Effector memory CD8-positive, alpha-beta T cell (primary cell): ENCODE results near the gene C4A.
"Not testable (repeated sequence)": the region's sequence is repeated elsewhere in the genome, so short reads cannot be mapped to it uniquely, and the experiment has no call there.

Source experiments
- ATAC-seq: fragments of 150-1000 bp; cut with Tn5 transposase; replicated peaks from 2 replicates; pipeline ENCODE4 v1.10.0; 2021; ENCODE audit warnings: mild to moderate bottlenecking, moderate library complexity
- DNase-seq, 3 experiments: peaks; one replicate each; pipeline ENCODE4 v3.0.0; 2021
- H3K27ac Mint-ChIP-seq, 2 donors: one replicate each; pipeline ENCODE4 v1.8.0; 2022; ENCODE audit warnings: mild to moderate bottlenecking in 2 of 2, mixed read lengths in 2 of 2, moderate library complexity in 2 of 2
- H3K27me3 Mint-ChIP-seq, 2 donors: one replicate each; pipeline ENCODE4 v1.8.0; 2022; ENCODE audit warnings: mixed read lengths in 2 of 2
- H3K36me3 Mint-ChIP-seq: one replicate; pipeline ENCODE4 v1.8.0; 2022; ENCODE audit warnings: mild to moderate bottlenecking, moderate library complexity, mixed read lengths; ENCODE audit not compliant: insufficient read depth
- H3K4me1 Mint-ChIP-seq, 2 donors: one replicate each; pipeline ENCODE4 v1.8.0; 2022; ENCODE audit warnings: low read depth in 2 of 2, mixed read lengths in 2 of 2
- H3K4me3 Mint-ChIP-seq, 2 donors: one replicate each; pipeline ENCODE4 v1.8.0; 2022; ENCODE audit warnings: mild to moderate bottlenecking in 2 of 2, mixed read lengths in 2 of 2, moderate library complexity in 2 of 2
- H3K9me3 Mint-ChIP-seq, 2 donors: one replicate each; pipeline ENCODE4 v1.8.0; 2022; ENCODE audit warnings: mixed read lengths in 2 of 2

The C4A gene

GRCh38 chr6:31966997-31967925, 14.6 kb upstream of the C4A start:
- peak overlapping the region in 1 of 2 donors; percentile 86 for H3K27ac Mint-ChIP-seq
- ATAC-seq (no peak), DNase-seq (no peak)
- peaks cover 84% of the 10 kb centered on the region for H3K36me3 Mint-ChIP-seq
- H3K27me3 Mint-ChIP-seq, result no peaks in the 10 kb centered on the region
- no peaks in the 10 kb centered on the region for H3K9me3 Mint-ChIP-seq
- no peak overlapping the region for H3K4me3 Mint-ChIP-seq
- H3K4me1 Mint-ChIP-seq, result peaks cover 18 to 20% of the 10 kb centered on the region in 2 donors

- peaks cover 86% of the 10 kb centered on the region for H3K36me3 Mint-ChIP-seq
- DNase-seq (no peak), ATAC-seq (no peak)
- no peaks in the 10 kb centered on the region for H3K27me3 Mint-ChIP-seq
- peak overlapping the region in 1 of 2 donors; percentile 86 for H3K27ac Mint-ChIP-seq
- no peak overlapping the region for H3K4me3 Mint-ChIP-seq
- peaks cover 20 to 26% of the 10 kb centered on the region in 2 donors for H3K4me1 Mint-ChIP-seq
- no peaks in the 10 kb centered on the region for H3K9me3 Mint-ChIP-seq
These were observed 13.9 kb upstream of the C4A start for GRCh38 chr6:31967926-31968320.

- Mint-ChIP-seq H3K27ac (peak overlapping the region in 1 of 2 donors; percentile 86), H3K27me3 (no peaks in the 10 kb centered on the region), H3K36me3 (peaks cover 86% of the 10 kb centered on the region), H3K4me1 (peaks cover 20 to 30% of the 10 kb centered on the region in 2 donors), H3K4me3 (no peak overlapping the region), H3K9me3 (no peaks in the 10 kb centered on the region)
- ATAC-seq, result no peak
- DNase-seq, result no peak
These were observed 13.5 kb upstream of the C4A start for GRCh38 chr6:31968326-31968725.

GRCh38 chr6:31968791-31969711, 12.8 kb upstream of the C4A start:
- Mint-ChIP-seq H3K36me3 (peaks cover 85% of the 10 kb centered on the region), H3K27ac (peak overlapping the region; percentile 100), H3K27me3 (no peaks in the 10 kb centered on the region), H3K9me3 (no peaks in the 10 kb centered on the region), H3K4me1 (peaks cover 23 to 29% of the 10 kb centered on the region in 2 donors), H3K4me3 (no peak overlapping the region)
- no peak for ATAC-seq
- no peak for DNase-seq

GRCh38 chr6:31969712-31970603, 11.9 kb upstream of the C4A start:
- Mint-ChIP-seq H3K9me3 (no peaks in the 10 kb centered on the region), H3K4me1 (peaks cover 23 to 29% of the 10 kb centered on the region in 2 donors), H3K27ac (peak overlapping the region; percentile 100), H3K4me3 (peak overlapping the region; percentile 91 to 93), H3K36me3 (peaks cover 79% of the 10 kb centered on the region), H3K27me3 (no peaks in the 10 kb centered on the region)
- DNase-seq (no peak), ATAC-seq (no peak)

- peaks cover 23 to 29% of the 10 kb centered on the region in 2 donors for H3K4me1 Mint-ChIP-seq
- no peak for ATAC-seq
- H3K27me3 Mint-ChIP-seq, result no peaks in the 10 kb centered on the region
- H3K36me3 Mint-ChIP-seq, result peaks cover 73% of the 10 kb centered on the region
- DNase-seq, result no peak
- H3K9me3 Mint-ChIP-seq, result no peaks in the 10 kb centered on the region
- H3K27ac Mint-ChIP-seq, result peak overlapping the region; percentile 100
- H3K4me3 Mint-ChIP-seq, result peak overlapping the region; percentile 91 to 93
These were observed 11.1 kb upstream of the C4A start for GRCh38 chr6:31970604-31971271.

GRCh38 chr6:31971279-31971992, 10.4 kb upstream of the C4A start:
- peaks cover 66% of the 10 kb centered on the region for H3K36me3 Mint-ChIP-seq
- H3K4me3 Mint-ChIP-seq, result peak overlapping the region; percentile 91 to 93
- H3K9me3 Mint-ChIP-seq, result no peaks in the 10 kb centered on the region
- H3K27me3 Mint-ChIP-seq, result no peaks in the 10 kb centered on the region
- peaks cover 23 to 29% of the 10 kb centered on the region in 2 donors for H3K4me1 Mint-ChIP-seq
- ATAC-seq (no peak), DNase-seq (no peak)
- peak overlapping the region; percentile 100 for H3K27ac Mint-ChIP-seq

- Mint-ChIP-seq H3K36me3 (peaks cover 62% of the 10 kb centered on the region), H3K27me3 (no peaks in the 10 kb centered on the region), H3K27ac (peak within 1 kb of the TSS; percentile 100), H3K9me3 (no peaks in the 10 kb centered on the region), H3K4me1 (peaks cover 23 to 29% of the 10 kb centered on the region in 2 donors), H3K4me3 (peak within 1 kb of the TSS; percentile 91 to 93)
- DNase-seq (peak; percentile 98 to 99 (median 99)), ATAC-seq (peak; percentile 89)
These were observed 9.7 kb upstream of the C4A start, which contains the start of gene DXO for GRCh38 chr6:31971993-31972708. Gene DXO, minus strand, starts transcription at chr6:31972138. Its CDS starts 463 bp downstream, at chr6:31971675.

GRCh38 chr6:31972709-31973350, 9.0 kb upstream of the C4A start:
- peak overlapping the region; percentile 100 for H3K27ac Mint-ChIP-seq
- DNase-seq (no peak), ATAC-seq (no peak)
- H3K9me3 Mint-ChIP-seq, result no peaks in the 10 kb centered on the region
- H3K36me3 Mint-ChIP-seq, result peaks cover 60% of the 10 kb centered on the region
- H3K4me3 Mint-ChIP-seq, result peak overlapping the region; percentile 91 to 93
- peaks cover 23 to 29% of the 10 kb centered on the region in 2 donors for H3K4me1 Mint-ChIP-seq
- H3K27me3 Mint-ChIP-seq, result no peaks in the 10 kb centered on the region

- not testable (repeated sequence) for H3K4me3 Mint-ChIP-seq, H3K27ac Mint-ChIP-seq, H3K9me3 Mint-ChIP-seq, DNase-seq, ATAC-seq, H3K27me3 Mint-ChIP-seq
- Mint-ChIP-seq H3K36me3 (peaks cover 40% of the 10 kb centered on the region), H3K4me1 (peaks cover 15 to 17% of the 10 kb centered on the region in 2 donors)
These were observed 5.8 kb upstream of the C4A start for GRCh38 chr6:31976065-31976464.
